Nephron (organoid): ENCODE results near the gene CCDC33.

Experiments used
- H3K27ac Mint-ChIP-seq, 3 experiments: 2 replicates each; pipeline ENCODE4 v1.8.0; 2020; ENCODE audit warnings: mixed read lengths in 3 of 3, mild to moderate bottlenecking in 2 of 3, moderate library complexity in 1 of 3
- H3K27me3 Mint-ChIP-seq: 2 replicates; pipeline ENCODE4 v1.8.0; 2021; ENCODE audit warnings: low read depth, mild to moderate bottlenecking, moderate library complexity, mixed read lengths
- H3K36me3 Mint-ChIP-seq: 2 replicates; pipeline ENCODE4 v1.8.0; 2020; ENCODE audit warnings: low read depth, mixed read lengths
- H3K4me1 Mint-ChIP-seq: 2 replicates; pipeline ENCODE4 v1.8.0; 2020; ENCODE audit warnings: mixed read lengths
- H3K4me3 Mint-ChIP-seq, 3 experiments: 2 replicates each; pipeline ENCODE4 v1.8.0; 2020; ENCODE audit warnings: mild to moderate bottlenecking in 3 of 3, mixed read lengths in 3 of 3, moderate library complexity in 2 of 3
- H3K9me3 Mint-ChIP-seq: 2 replicates; pipeline ENCODE4 v1.8.0; 2020; ENCODE audit warnings: mixed read lengths
- TF ChIP-seq, protein P1 (sequence below), 3 experiments: fragments of 200-600 bp; sonication (generic); IDR thresholded peaks; one replicate each; pipeline ENCODE4 v1.5.0; 2021; ENCODE audit warnings: antibody characterized with exemption in 3 of 3; ENCODE audit not compliant: unreplicated experiment in 3 of 3

Gene CCDC33

DNA sequence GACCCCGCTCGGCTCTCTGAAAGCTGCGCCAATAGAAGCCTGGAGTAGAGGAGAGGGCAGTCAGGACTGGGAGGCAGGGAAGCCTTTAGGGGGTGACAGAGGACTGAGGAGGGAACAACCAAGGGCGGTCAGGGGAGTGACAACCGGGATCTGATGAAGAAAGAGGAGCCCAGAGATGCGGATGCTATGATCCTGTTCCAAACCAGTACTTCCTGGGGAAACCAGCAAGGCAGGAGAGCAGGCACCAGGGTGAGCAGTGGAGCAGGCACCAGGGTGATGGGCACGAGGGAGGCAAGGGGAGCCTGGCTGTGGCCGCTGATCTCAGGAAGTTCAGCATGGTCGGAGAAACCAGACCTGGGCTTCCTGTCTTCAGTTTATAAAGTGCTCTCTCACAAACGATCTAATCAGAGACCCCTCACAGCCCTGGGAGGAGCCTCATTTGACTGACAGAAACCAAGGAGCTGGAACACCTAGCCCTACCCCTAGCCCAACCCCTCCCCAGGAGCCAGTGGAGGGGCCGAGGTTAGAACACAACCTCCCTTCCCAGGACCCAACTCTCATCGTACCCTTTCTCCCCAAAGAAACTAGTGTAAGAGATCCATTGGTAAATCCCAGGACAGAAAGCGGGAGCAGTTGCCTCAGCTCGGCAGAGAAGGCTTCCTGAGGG is 34.9 kb downstream of the CCDC33 start:
- TF ChIP-seq, protein P1, sequence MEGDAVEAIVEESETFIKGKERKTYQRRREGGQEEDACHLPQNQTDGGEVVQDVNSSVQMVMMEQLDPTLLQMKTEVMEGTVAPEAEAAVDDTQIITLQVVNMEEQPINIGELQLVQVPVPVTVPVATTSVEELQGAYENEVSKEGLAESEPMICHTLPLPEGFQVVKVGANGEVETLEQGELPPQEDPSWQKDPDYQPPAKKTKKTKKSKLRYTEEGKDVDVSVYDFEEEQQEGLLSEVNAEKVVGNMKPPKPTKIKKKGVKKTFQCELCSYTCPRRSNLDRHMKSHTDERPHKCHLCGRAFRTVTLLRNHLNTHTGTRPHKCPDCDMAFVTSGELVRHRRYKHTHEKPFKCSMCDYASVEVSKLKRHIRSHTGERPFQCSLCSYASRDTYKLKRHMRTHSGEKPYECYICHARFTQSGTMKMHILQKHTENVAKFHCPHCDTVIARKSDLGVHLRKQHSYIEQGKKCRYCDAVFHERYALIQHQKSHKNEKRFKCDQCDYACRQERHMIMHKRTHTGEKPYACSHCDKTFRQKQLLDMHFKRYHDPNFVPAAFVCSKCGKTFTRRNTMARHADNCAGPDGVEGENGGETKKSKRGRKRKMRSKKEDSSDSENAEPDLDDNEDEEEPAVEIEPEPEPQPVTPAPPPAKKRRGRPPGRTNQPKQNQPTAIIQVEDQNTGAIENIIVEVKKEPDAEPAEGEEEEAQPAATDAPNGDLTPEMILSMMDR (IDR thresholded peaks at IDR 0.05; ENCODE audit: unreplicated experiment in 3 of 3), result no peak
- H3K27me3 Mint-ChIP-seq, result peaks cover 16% of the 10 kb centered on the region
- H3K9me3 Mint-ChIP-seq, result no peaks in the 10 kb centered on the region
- no peak overlapping the region for H3K27ac Mint-ChIP-seq
- H3K36me3 Mint-ChIP-seq, result no peaks in the 10 kb centered on the region
- H3K4me3 Mint-ChIP-seq, result no peak overlapping the region
- H3K4me1 Mint-ChIP-seq, result peaks cover 4% of the 10 kb centered on the region

DNA sequence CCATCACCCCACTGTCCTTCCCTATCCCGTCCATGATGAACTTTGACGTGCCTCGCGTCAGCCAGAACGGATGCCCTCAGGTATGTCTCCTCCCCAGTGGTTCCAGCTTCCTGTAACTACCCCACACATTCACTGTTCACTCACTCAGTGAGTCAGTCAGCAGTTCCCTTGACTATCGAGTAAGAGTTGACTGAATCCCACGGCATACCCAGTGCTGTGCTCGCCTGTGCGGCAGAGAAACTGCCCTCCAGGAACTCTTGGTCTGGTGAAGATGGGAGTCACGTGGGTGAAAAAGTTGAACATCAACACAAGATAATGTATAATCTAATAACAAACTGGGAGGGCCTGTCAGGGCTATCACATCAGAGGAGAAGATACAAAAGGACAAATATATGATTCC is 36.7 kb downstream of the CCDC33 start:
- Mint-ChIP-seq H3K4me1 (peaks cover 4% of the 10 kb centered on the region), H3K36me3 (no peaks in the 10 kb centered on the region), H3K27me3 (peaks cover 19% of the 10 kb centered on the region), H3K4me3 (no peak overlapping the region), H3K9me3 (no peaks in the 10 kb centered on the region), H3K27ac (no peak overlapping the region)
- TF ChIP-seq, protein P1 (IDR thresholded peaks at IDR 0.05; ENCODE audit: unreplicated experiment in 3 of 3), result no peak

DNA sequence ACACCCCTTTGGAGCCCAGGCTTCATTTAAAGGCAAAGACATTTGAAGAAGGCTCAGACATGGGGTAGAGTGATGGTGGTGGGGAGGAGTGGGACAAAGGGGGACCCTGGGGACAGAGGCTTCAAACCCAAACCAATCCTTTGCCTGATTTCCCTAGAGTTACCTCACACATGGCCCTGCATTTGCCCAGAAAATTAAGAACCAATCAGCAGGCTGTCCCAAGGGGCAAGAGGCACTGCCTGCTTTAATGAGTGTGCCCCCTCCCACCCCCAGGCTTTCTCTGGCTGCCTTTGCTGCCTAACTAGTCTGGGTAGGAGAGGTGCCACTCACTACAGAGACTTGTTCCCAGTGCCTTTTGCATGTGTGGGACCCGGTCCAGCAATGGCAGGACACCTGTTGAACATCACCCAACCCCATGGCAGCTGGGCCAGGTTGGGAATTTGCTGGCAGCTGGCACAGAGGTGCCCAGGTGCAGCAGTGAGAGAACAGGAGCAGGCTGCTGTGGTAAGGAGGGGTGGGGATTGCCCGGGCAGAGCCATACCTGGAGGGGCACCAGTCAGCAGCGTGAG is 38.4 kb downstream of the CCDC33 start:
- TF ChIP-seq, protein P1 (IDR thresholded peaks at IDR 0.05; ENCODE audit: unreplicated experiment in 3 of 3), result no peak
- no peak overlapping the region for H3K27ac Mint-ChIP-seq

DNA sequence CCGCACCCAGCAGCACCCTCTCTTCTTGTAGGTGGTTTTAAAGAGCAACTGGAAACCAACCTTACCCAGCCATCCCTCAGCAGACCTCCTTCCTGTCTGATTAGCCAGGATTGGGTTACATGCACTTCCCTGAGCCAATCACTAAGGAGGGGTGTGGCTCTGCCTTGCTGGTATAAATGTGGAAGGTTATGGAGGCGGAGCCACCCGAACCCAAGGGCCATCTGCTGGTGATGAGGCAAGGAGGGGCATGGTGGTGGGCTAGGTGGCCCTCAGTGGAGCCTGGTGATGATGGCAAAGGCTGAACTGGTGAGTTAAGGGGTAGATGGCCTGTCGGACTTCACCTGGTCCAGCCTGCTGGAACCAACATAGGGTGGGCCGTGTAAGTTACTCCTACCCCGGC is 39.8 kb downstream of the CCDC33 start:
- H3K36me3 Mint-ChIP-seq, result no peaks in the 10 kb centered on the region
- TF ChIP-seq, protein P1 (IDR thresholded peaks at IDR 0.05; ENCODE audit: unreplicated experiment in 3 of 3), result no peak
- H3K4me1 Mint-ChIP-seq, result peaks cover 19% of the 10 kb centered on the region

More for the DNA sequence above, 38.4 kb downstream of the CCDC33 start:
- Mint-ChIP-seq H3K27me3 (peaks cover 16% of the 10 kb centered on the region), H3K4me3 (no peak overlapping the region), H3K36me3 (no peaks in the 10 kb centered on the region), H3K9me3 (no peaks in the 10 kb centered on the region), H3K4me1 (peaks cover 11% of the 10 kb centered on the region)

DNA sequence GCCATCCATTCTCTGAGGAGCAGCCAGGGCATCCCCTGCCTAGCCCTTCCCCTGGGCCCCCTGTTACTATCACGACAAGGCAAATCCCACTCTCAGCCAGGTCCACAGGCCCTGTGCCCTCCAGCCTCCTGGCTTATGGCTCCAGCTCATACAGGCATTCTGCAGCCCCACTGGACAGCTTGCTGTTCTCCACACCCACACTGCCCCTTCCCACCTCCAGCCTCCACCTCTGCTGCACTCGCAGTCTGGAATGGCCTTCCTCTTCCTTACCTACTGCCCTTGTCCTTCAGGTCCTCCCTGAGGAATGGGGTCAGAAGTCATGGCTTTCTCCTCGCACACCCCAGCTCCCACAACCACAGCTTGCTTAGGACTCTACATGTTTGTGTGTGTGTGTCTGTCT is 40.4 kb downstream of the CCDC33 start:
- H3K4me3 Mint-ChIP-seq, result no peak overlapping the region
- H3K4me1 Mint-ChIP-seq, result peaks cover 22% of the 10 kb centered on the region
- peaks cover 11% of the 10 kb centered on the region for H3K27me3 Mint-ChIP-seq
- H3K36me3 Mint-ChIP-seq, result no peaks in the 10 kb centered on the region
- TF ChIP-seq, protein P1 (IDR thresholded peaks at IDR 0.05; ENCODE audit: unreplicated experiment in 3 of 3), result no peak
- peaks cover 2% of the 10 kb centered on the region for H3K9me3 Mint-ChIP-seq
- H3K27ac Mint-ChIP-seq, result no peak overlapping the region

More for the DNA sequence above, 39.8 kb downstream of the CCDC33 start:
- Mint-ChIP-seq H3K4me3 (no peak overlapping the region), H3K27me3 (peaks cover 17% of the 10 kb centered on the region), H3K27ac (no peak overlapping the region), H3K9me3 (peaks cover 2% of the 10 kb centered on the region)
